Prostate gland (tissue), 2 donors: ENCODE data around the gene DOCK10. TPM values are rescaled to one million over a fixed set of nuclear protein-coding genes. Genes with fewer than 3 reads are reported as not detected.

Experiments used
- DNase-seq: peaks from one replicate; pipeline ENCODE4 v3.0.0-alpha.2; 2019; ENCODE audit warnings: low spot score
- H3K27ac ChIP-seq, 2 donors: fragments of 200-600 bp; sonication (generic); 2 replicates each; pipeline ENCODE4 v1.5.1; 2017 to 2019
- H3K27me3 ChIP-seq: fragments of 200-600 bp; sonication (generic); replicated peaks from 2 replicates; pipeline ENCODE4 v1.5.1; 2019; ENCODE audit not compliant: insufficient read depth
- H3K36me3 ChIP-seq, 2 donors: fragments of 200-600 bp; sonication (generic); 1 replicate in 1 of 2; 2 replicates in 1 of 2; pipeline versions ENCODE4 v1.5.1 to v1.8.1; 2017 to 2019
- H3K4me1 ChIP-seq: fragments of 200-600 bp; sonication (generic); replicated peaks from 2 replicates; pipeline ENCODE4 v1.5.1; 2019
- H3K4me3 ChIP-seq, 2 donors: fragments of 200-600 bp; sonication (generic); 2 replicates each; pipeline ENCODE4 v1.5.1; 2017 to 2019
- H3K9me3 ChIP-seq: fragments of 200-600 bp; sonication (generic); 2 replicates; pipeline ENCODE4 v1.5.1; 2017
- CTCF ChIP-seq, 4 experiments: fragments of 200-600 bp in 2 of 4; fragments of 450-650 bp in 2 of 4; sonication (generic) in 2 of 4; IDR thresholded peaks; 1 replicate in 3 of 4; 2 replicates in 1 of 4; pipeline ENCODE4 v1.5.1; 2016 to 2019; ENCODE audit warnings: antibody characterized with exemption in 4 of 4, mild to moderate bottlenecking in 2 of 4, moderate library complexity in 2 of 4
- POLR2A ChIP-seq: fragments of 450-650 bp; IDR thresholded peaks from one replicate; pipeline ENCODE4 v1.6.1; 2016; ENCODE audit warnings: antibody characterized with exemption, mild to moderate bottlenecking
- POLR2AphosphoS5 ChIP-seq: sonication (generic); formaldehyde crosslinking; IDR thresholded peaks from one replicate; pipeline ENCODE4 v1.6.1; 2017; ENCODE audit warnings: antibody characterized with exemption
- WGBS: methylation state at CpG from one replicate; pipeline ENCODE4 v1.1.5; 2018; 5-methylcytosine and 5-hydroxymethylcytosine counted together
- intact Hi-C: fragments of 100-400 bp; cut with DNase I; formaldehyde crosslinking; loops from one replicate; pipeline ENCODE4 v1.14.2; 2022
- total RNA-seq, 2 donors: library from RNA; depleted of rRNA; stranded (reverse); fragments of >200 nt; gene quantifications; one replicate each; pipeline ENCODE4 v1.1.0, GENCODE V29; 2016

The DOCK10 gene
- total RNA-seq, 2 donors from 2014 or later: 4.8 to 6.2 TPM

- DNase-seq: no peak
- Histone ChIP-seq H3K9me3 (no peaks in the 10 kb centered on the region), H3K27ac (no peak overlapping the region), H3K4me1 (no peaks in the 10 kb centered on the region), H3K27me3 (no peaks in the 10 kb centered on the region), H3K36me3 (no peaks in the 10 kb centered on the region), H3K4me3 (no peak overlapping the region)
- 59% methylated on average over 4 of the region's 4 CpGs for WGBS
- TF ChIP-seq POLR2A: no peak
- TF ChIP-seq CTCF (IDR thresholded peaks at IDR 0.05): no peak
- TF ChIP-seq POLR2AphosphoS5: no peak
- intact Hi-C loops: no loop called here
Measured at GRCh38 chr2:224971214-224971613, 71.1 kb downstream of the DOCK10 start.

GRCh38 chr2:224970311-224970710, 72.0 kb downstream of the DOCK10 start:
- TF ChIP-seq POLR2A (no peak), POLR2AphosphoS5 (no peak), CTCF (IDR thresholded peaks at IDR 0.05) (no peak)
- intact Hi-C loops: no loop called here
- Histone ChIP-seq H3K27me3 (no peaks in the 10 kb centered on the region), H3K27ac (no peak overlapping the region), H3K36me3 (no peaks in the 10 kb centered on the region), H3K4me1 (no peaks in the 10 kb centered on the region), H3K4me3 (no peak overlapping the region), H3K9me3 (no peaks in the 10 kb centered on the region)
- WGBS: 76% methylated on average over 5 of the region's 5 CpGs
- DNase-seq: no peak

- Histone ChIP-seq H3K27ac (no peak overlapping the region), H3K9me3 (no peaks in the 10 kb centered on the region), H3K36me3 (no peaks in the 10 kb centered on the region), H3K4me3 (no peak overlapping the region), H3K4me1 (no peaks in the 10 kb centered on the region), H3K27me3 (no peaks in the 10 kb centered on the region)
- DNase-seq: no peak
- TF ChIP-seq CTCF (IDR thresholded peaks at IDR 0.05) (no peak), POLR2AphosphoS5 (no peak), POLR2A (no peak)
- intact Hi-C loops: no loop called here
- 77% methylated on average over 4 of the region's 4 CpGs for WGBS
Measured at GRCh38 chr2:224969633-224970260, 72.5 kb downstream of the DOCK10 start.

- Histone ChIP-seq H3K27ac (no peak overlapping the region), H3K9me3 (no peaks in the 10 kb centered on the region)
Measured at GRCh38 chr2:224969095-224969494, 73.2 kb downstream of the DOCK10 start.

More at GRCh38 chr2:224969095-224969494, 73.2 kb downstream of the DOCK10 start:
- Histone ChIP-seq H3K4me1 (no peaks in the 10 kb centered on the region), H3K27me3 (no peaks in the 10 kb centered on the region), H3K36me3 (no peaks in the 10 kb centered on the region), H3K4me3 (no peak overlapping the region)
- TF ChIP-seq POLR2A: no peak
- no peak for TF ChIP-seq CTCF (IDR thresholded peaks at IDR 0.05)
- no peak for TF ChIP-seq POLR2AphosphoS5
- DNase-seq: no peak
- 82% methylated on average over 5 of the region's 5 CpGs for WGBS
- intact Hi-C loops: no loop called here
